ENCODE data around the gene LRRC51.
A peak's percentile ranks its signal among the peaks of the same experiment; 100 is the strongest.

GRCh38 chr11:72091292-72091691, 10.6 kb downstream of the LRRC51 start:
- TF ChIP-seq EZH2 (IDR thresholded peaks at IDR 0.05; ENCODE audit: borderline replicate concordance, low read depth, low read length, severe bottlenecking) (no peak), CTCF (IDR thresholded peaks at IDR 0.05; ENCODE audit: extremely low read depth in 1 of 2, insufficient read depth in 1 of 2, low read depth in 1 of 2, low read length in 2 of 2) (peak; percentile 84 to 87), MYC (IDR thresholded peaks at IDR 0.05; ENCODE audit: low read depth, low read length) (no peak), POLR2AphosphoS5 (IDR thresholded peaks at IDR 0.05; ENCODE audit: insufficient read depth, low read depth, low read length) (peak; percentile 14)

Measured in endothelial cell of umbilical vein (primary cell).